K562 (cell line): ENCODE data around the gene SAT2. TPM values are rescaled to one million over a fixed set of nuclear protein-coding genes. Genes with fewer than 3 reads are reported as not detected.

Source experiments
- FOXK2 ChIP-seq, 2 experiments: fragments of 450-650 bp; IDR thresholded peaks in 1 of 2; conservative IDR thresholded peaks in 1 of 2; 2 replicates each; pipeline ENCODE4 v1.6.1; 2016; ENCODE audit warnings: low read depth in 2 of 2, mild to moderate bottlenecking in 1 of 2
- HMGN3 ChIP-seq: IDR thresholded peaks from 2 replicates; pipeline ENCODE4 v1.6.1; 2011; ENCODE audit warnings: borderline replicate concordance, low read depth, mild to moderate bottlenecking, mixed read lengths, low read length; ENCODE audit not compliant: insufficient read length; ENCODE audit errors: extremely low read depth
- ILF3 ChIP-seq: fragments of 450-650 bp; IDR thresholded peaks from 2 replicates; pipeline ENCODE4 v1.6.1; 2018; ENCODE audit warnings: antibody characterized with exemption, mild to moderate bottlenecking, moderate library complexity, borderline replicate concordance
- KAT7 ChIP-seq: sonication (generic); formaldehyde crosslinking; IDR thresholded peaks from 2 replicates; pipeline ENCODE4 v1.8.0; 2022; ENCODE audit warnings: missing genetic modification reagents, mild to moderate bottlenecking, borderline replicate concordance
- KDM2B ChIP-seq: fragments of 250-450 bp; sonication (Bioruptor Pico); IDR thresholded peaks from 2 replicates; pipeline ENCODE4 v1.8.0; 2021; ENCODE audit warnings: mild to moderate bottlenecking, moderate library complexity
- L3MBTL2 ChIP-seq: fragments of 450-650 bp; IDR thresholded peaks from 2 replicates; pipeline ENCODE4 v1.6.1; 2016; ENCODE audit warnings: mild to moderate bottlenecking, moderate library complexity
- MEF2A ChIP-seq: IDR thresholded peaks from 2 replicates; pipeline ENCODE4 v1.6.1; 2011; ENCODE audit warnings: low read depth, mild to moderate bottlenecking, low read length, moderate library complexity; ENCODE audit not compliant: control insufficient read depth
- MIER1 ChIP-seq: fragments of 450-650 bp; IDR thresholded peaks from 2 replicates; pipeline ENCODE4 v1.6.1; 2016; ENCODE audit warnings: antibody characterized with exemption, mild to moderate bottlenecking, low read depth
- NR2C2 ChIP-seq, 2 experiments: fragments of 200-800 bp in 1 of 2; sonication (Bioruptor generic) in 1 of 2; sonication (generic) in 1 of 2; formaldehyde crosslinking in 1 of 2; IDR thresholded peaks; 2 replicates each; pipeline versions ENCODE4 v1.6.1 to v1.8.0; 2016 to 2022; ENCODE audit warnings: mild to moderate bottlenecking in 1 of 2, missing compliant biosample characterization in 1 of 2, missing genetic modification characterization in 1 of 2, missing genetic modification reagents in 1 of 2
- SMAD1 ChIP-seq: fragments of 150-350 bp; IDR thresholded peaks from 2 replicates; pipeline ENCODE4 v1.6.1; 2014; ENCODE audit warnings: low read length, low read depth; ENCODE audit not compliant: partially characterized antibody
- SMAD2 ChIP-seq: fragments of 150-350 bp; IDR thresholded peaks from 2 replicates; pipeline ENCODE4 v1.6.1; 2014; ENCODE audit warnings: low read depth, mild to moderate bottlenecking, low read length
- ZBTB7A ChIP-seq: IDR thresholded peaks from 2 replicates; pipeline ENCODE4 v1.6.1; 2011; ENCODE audit warnings: low read depth, mild to moderate bottlenecking, low read length, moderate library complexity, borderline replicate concordance; ENCODE audit not compliant: control insufficient read depth
- ZNF140 ChIP-seq: fragments of 250-450 bp; sonication (Bioruptor Pico); IDR thresholded peaks from 2 replicates; pipeline ENCODE4 v1.8.0; 2021; ENCODE audit warnings: moderate library complexity, mild to moderate bottlenecking, inconsistent platforms
- ZNF324 ChIP-seq: fragments of 250-450 bp; sonication (Bioruptor Pico); IDR thresholded peaks from 2 replicates; pipeline ENCODE4 v1.4.0; 2020; ENCODE audit warnings: mild to moderate bottlenecking
- ZNF695 ChIP-seq: fragments of 450-650 bp; formaldehyde crosslinking; IDR thresholded peaks from 2 replicates; pipeline ENCODE4 v1.4.0; 2020; ENCODE audit warnings: mild to moderate bottlenecking, moderate library complexity
- polyA plus RNA-seq, 8 experiments: library from polyadenylated mRNA; depleted of rRNA in 4 of 8; stranded (reverse) in 5 of 8; unstranded in 3 of 8; fragments of >200 nt; fragmentation: Nextera tagmentation in 2 of 8; fragmentation: Illumina TruSeq in 1 of 8; extraction: Ambion mirVana in 2 of 8; extraction: Trizol in 1 of 8; gene quantifications; 2 replicates each; pipeline versions ENCODE4 v1.2.1 to v1.2.3, GENCODE V29; 2011 to 2014; ENCODE audit warnings: inconsistent platforms in 1 of 8, missing spikeins in 1 of 8
- total RNA-seq, 7 experiments: library from RNA; depleted of rRNA in 6 of 7; stranded (reverse); fragments of >200 nt in 6 of 7; fragmentation: Illumina TruSeq in 2 of 7; extraction: Trizol in 2 of 7; gene quantifications; 2 replicates each; pipeline versions ENCODE4 v1.2.1 to v1.2.3, GENCODE V29; 2011 to 2021; ENCODE audit warnings: low replicate concordance in 1 of 7
- TF ChIP-seq, protein P1 (sequence below): fragments of 250-450 bp; sonication (Bioruptor Pico); IDR thresholded peaks from 2 replicates; pipeline ENCODE4 v1.5.1; 2021; ENCODE audit warnings: mild to moderate bottlenecking
- TF ChIP-seq, protein P2 (sequence below): IDR thresholded peaks from 2 replicates; pipeline ENCODE4 v1.6.1; 2011; ENCODE audit not compliant: insufficient read length; ENCODE audit errors: extremely low read depth

The SAT2 gene
- total and polyA plus RNA-seq, 9 of the 15 experiments (the other 6 are each of a cell fraction or from before 2014, with no cell fraction given) = 2.0 to 8.0 (median 5.3) TPM

DNA sequence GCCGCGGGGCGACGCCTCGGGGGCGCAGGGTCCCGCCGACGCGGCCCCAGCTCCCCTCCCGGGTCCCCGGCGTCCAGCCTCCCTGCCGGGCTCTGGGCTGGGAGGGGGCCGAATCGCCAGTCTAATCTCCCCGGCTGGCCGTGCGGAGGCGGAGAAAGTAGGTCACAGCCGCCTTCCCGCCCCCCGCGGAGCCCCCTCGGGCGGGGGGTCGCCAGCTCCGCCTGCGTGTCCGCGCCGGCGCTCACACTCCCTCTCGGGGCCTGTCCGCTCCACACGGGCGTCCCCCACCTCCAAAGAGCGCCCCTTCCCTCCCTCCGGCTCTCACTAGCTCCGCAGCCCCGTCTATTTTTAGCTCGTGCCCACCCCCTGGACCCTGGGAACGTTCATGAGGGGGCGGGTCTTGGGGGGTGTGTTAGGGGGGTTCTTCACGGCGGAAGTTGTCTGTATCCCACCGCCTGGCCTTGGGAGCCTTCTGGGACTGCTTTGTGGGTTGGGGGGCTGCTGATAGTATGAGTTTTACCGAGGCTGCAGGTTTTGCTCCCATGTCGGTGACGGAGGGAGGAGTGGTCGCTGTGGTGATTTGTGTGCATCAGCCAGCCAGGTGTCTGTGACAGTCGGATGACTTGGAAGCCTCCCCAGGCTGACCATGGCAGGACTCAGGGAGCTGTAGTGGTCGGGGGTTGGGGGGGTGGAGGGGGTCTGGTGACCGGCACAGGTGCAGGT is 24.2 kb upstream of the SAT2 start (continued):
- no peak for TF ChIP-seq MEF2A
- TF ChIP-seq L3MBTL2 = no peak
- no peak for TF ChIP-seq NR2C2 (CRISPR knock-in tag; IDR thresholded peaks at IDR 0.05)
- no peak for TF ChIP-seq NR2C2 (tag; IDR thresholded peaks at IDR 0.05)
- TF ChIP-seq, protein P1, sequence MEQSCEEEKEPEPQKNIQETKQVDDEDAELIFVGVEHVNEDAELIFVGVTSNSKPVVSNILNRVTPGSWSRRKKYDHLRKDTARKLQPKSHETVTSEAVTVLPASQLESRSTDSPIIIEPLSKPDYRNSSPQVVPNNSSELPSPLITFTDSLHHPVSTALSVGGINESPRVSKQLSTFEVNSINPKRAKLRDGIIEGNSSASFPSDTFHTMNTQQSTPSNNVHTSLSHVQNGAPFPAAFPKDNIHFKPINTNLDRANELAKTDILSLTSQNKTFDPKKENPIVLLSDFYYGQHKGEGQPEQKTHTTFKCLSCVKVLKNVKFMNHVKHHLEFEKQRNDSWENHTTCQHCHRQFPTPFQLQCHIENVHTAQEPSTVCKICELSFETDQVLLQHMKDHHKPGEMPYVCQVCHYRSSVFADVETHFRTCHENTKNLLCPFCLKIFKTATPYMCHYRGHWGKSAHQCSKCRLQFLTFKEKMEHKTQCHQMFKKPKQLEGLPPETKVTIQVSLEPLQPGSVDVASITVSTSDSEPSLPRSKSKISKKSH (CRISPR knock-in tag) = no peak
- TF ChIP-seq, protein P2, sequence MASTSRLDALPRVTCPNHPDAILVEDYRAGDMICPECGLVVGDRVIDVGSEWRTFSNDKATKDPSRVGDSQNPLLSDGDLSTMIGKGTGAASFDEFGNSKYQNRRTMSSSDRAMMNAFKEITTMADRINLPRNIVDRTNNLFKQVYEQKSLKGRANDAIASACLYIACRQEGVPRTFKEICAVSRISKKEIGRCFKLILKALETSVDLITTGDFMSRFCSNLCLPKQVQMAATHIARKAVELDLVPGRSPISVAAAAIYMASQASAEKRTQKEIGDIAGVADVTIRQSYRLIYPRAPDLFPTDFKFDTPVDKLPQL = no peak
- TF ChIP-seq ZNF324 = no peak
- TF ChIP-seq ZBTB7A = 0 out of 2 replicates have a peak, but pooled peaks have one; percentile 83
- TF ChIP-seq SMAD2 = no peak
- TF ChIP-seq ILF3 = no peak
- TF ChIP-seq ZNF140 (CRISPR knock-in tag) = no peak
- peak; percentile 24 for TF ChIP-seq HMGN3
- TF ChIP-seq KDM2B (CRISPR knock-in tag) = 0 out of 2 replicates have a peak, but pooled peaks have one; percentile 36
- TF ChIP-seq KAT7 (CRISPR knock-in tag) = 0 out of 2 replicates have a peak, but pooled peaks have one; percentile 65
- no peak for TF ChIP-seq SMAD1
- TF ChIP-seq MIER1 = no peak
- no peak for TF ChIP-seq ZNF695 (CRISPR knock-in tag)
- TF ChIP-seq FOXK2 (conservative IDR thresholded peaks at IDR 0.05 in 1 of 2, IDR thresholded peaks at IDR 0.05 in 1 of 2; ENCODE audit: low read depth in 2 of 2) = no peak
